H1 (cell line): ENCODE data around the gene PCDHB7. TPM values are rescaled to one million over a fixed set of nuclear protein-coding genes. Genes with fewer than 3 reads are reported as not detected.
"Not testable (repeated sequence)": the region's sequence is repeated elsewhere in the genome, so short reads cannot be mapped to it uniquely, and the experiment has no call there.

Source experiments
- CTCF ChIA-PET: fragments of 300-600 bp; sonication (Branson Sonifier 250); formaldehyde crosslinking; loops from one replicate; lab custom pipeline; 2021; ENCODE audit not compliant: partially characterized antibody; lab: Charles Lee
- POLR2A ChIA-PET: fragments of 300-600 bp; sonication (Branson Sonifier 250); formaldehyde crosslinking; loops from one replicate; lab custom pipeline; 2021; ENCODE audit warnings: inconsistent platforms; ENCODE audit not compliant: partially characterized antibody; lab: Charles Lee
- DNase-seq, 2 experiments: peaks; one replicate each; pipeline versions ENCODE4 v3.0.0 to v3.0.0-alpha.2; 2010 to 2022; ENCODE audit warnings: low spot score in 2 of 2, low read depth in 1 of 2, mixed read lengths in 1 of 2
- FAIRE-seq: peaks from 2 replicates; lab custom pipeline; 2011; peaks lifted over from hg19 to GRCh38; lab: Jason Lieb, UNC
- H2AFZ ChIP-seq: 2 replicates; pipeline ENCODE4 v1.8.1; 2012; ENCODE audit warnings: low read length, inconsistent platforms
- H2AK5ac ChIP-seq: 2 replicates; pipeline ENCODE4 v1.6.1; 2013; ENCODE audit warnings: low read depth, low read length
- H2BK120ac ChIP-seq: replicated peaks from 2 replicates; pipeline ENCODE3; 2013; ENCODE audit warnings: low read depth, low read length, inconsistent platforms
- H2BK12ac ChIP-seq: 2 replicates; pipeline ENCODE4 v1.6.1; 2013; ENCODE audit warnings: low read depth, low read length
- H2BK15ac ChIP-seq: 2 replicates; pipeline ENCODE4 v1.6.1; 2013; ENCODE audit warnings: low read length
- H2BK20ac ChIP-seq: 2 replicates; pipeline ENCODE4 v1.6.1; 2013; ENCODE audit warnings: low read length
- H2BK5ac ChIP-seq: 2 replicates; pipeline ENCODE4 v1.6.1; 2013; ENCODE audit warnings: low read depth, low read length
- H3K14ac ChIP-seq: 2 replicates; pipeline ENCODE4 v1.6.1; 2013; ENCODE audit warnings: inconsistent platforms; ENCODE audit not compliant: insufficient read length
- H3K18ac ChIP-seq: 2 replicates; pipeline ENCODE4 v1.6.1; 2013; ENCODE audit warnings: low read length; ENCODE audit errors: extremely low read depth
- H3K23ac ChIP-seq: 2 replicates; pipeline ENCODE4 v1.6.1; 2013; ENCODE audit warnings: inconsistent platforms; ENCODE audit not compliant: insufficient read length
- H3K23me2 ChIP-seq: 2 replicates; pipeline ENCODE4 v1.6.1; 2013; ENCODE audit warnings: low read depth, low read length
- H3K27ac ChIP-seq: 2 replicates; pipeline ENCODE4 v1.6.1; 2011; ENCODE audit warnings: low read depth, low read length, inconsistent platforms
- H3K27me3 ChIP-seq, 4 experiments: replicated peaks in 1 of 4; 1 replicate in 1 of 4; 2 replicates in 3 of 4; pipeline versions ENCODE4 v1.6.1 to v1.8.1; 2011 to 2013; ENCODE audit warnings: low read length in 3 of 4, mild to moderate bottlenecking in 3 of 4, inconsistent platforms in 2 of 4, mixed read lengths in 2 of 4, moderate library complexity in 1 of 4; ENCODE audit not compliant: control insufficient read depth in 3 of 4, insufficient read depth in 3 of 4; ENCODE audit errors: extremely low read depth in 1 of 4
- H3K36me3 ChIP-seq, 4 experiments: 2 replicates each; pipeline versions ENCODE4 v1.6.1 to v1.8.1; 2011 to 2013; ENCODE audit warnings: mild to moderate bottlenecking in 4 of 4, low read length in 3 of 4, moderate library complexity in 2 of 4, control low read depth in 1 of 4, inconsistent platforms in 1 of 4; ENCODE audit not compliant: insufficient read depth in 4 of 4, control insufficient read depth in 2 of 4
- H3K4ac ChIP-seq: replicated peaks from 2 replicates; pipeline ENCODE3; 2013; ENCODE audit warnings: low read length, low read depth, mixed read lengths, inconsistent platforms; ENCODE audit not compliant: insufficient read length
- H3K4me1 ChIP-seq, 4 experiments: replicated peaks in 1 of 4; 1 replicate in 1 of 4; 2 replicates in 3 of 4; pipeline versions ENCODE4 v1.6.1 to v1.8.1; 2011 to 2013; ENCODE audit warnings: low read length in 3 of 4, inconsistent platforms in 2 of 4, mixed read lengths in 1 of 4; ENCODE audit not compliant: insufficient read depth in 4 of 4, control insufficient read depth in 3 of 4
- H3K4me2 ChIP-seq, 2 experiments: 2 replicates each; pipeline versions ENCODE4 v1.6.1 to v1.8.1; 2011 to 2013; ENCODE audit warnings: low read depth in 2 of 2, low read length in 2 of 2, control low read depth in 1 of 2, inconsistent platforms in 1 of 2, mild to moderate bottlenecking in 1 of 2; ENCODE audit not compliant: insufficient read depth in 1 of 2
- H3K4me3 ChIP-seq, 4 experiments: fragments of 200-600, 300-600 bp in 1 of 4; sonication (generic), shearing (Covaris generic), sonication (Bioruptor Twin) in 1 of 4; 2 replicates each; pipeline versions ENCODE4 v1.5.1 to v1.8.1; 2011 to 2016; ENCODE audit warnings: low read length in 4 of 4, low read depth in 3 of 4, control low read depth in 2 of 4, inconsistent platforms in 2 of 4, mild to moderate bottlenecking in 2 of 4, mixed read lengths in 1 of 4, moderate library complexity in 1 of 4; ENCODE audit not compliant: insufficient read depth in 2 of 4; ENCODE audit errors: extremely low read depth in 1 of 4
- H3K56ac ChIP-seq: replicated peaks from 2 replicates; pipeline ENCODE3; 2013; ENCODE audit warnings: low read depth, mild to moderate bottlenecking, mixed read lengths, low read length, inconsistent platforms; ENCODE audit not compliant: insufficient read length
- H3K79me1 ChIP-seq: 2 replicates; pipeline ENCODE4 v1.6.1; 2013; ENCODE audit warnings: low read depth, low read length, control low read depth
- H3K79me2 ChIP-seq, 2 experiments: 2 replicates each; pipeline versions ENCODE4 v1.6.1 to v1.8.1; 2012 to 2013; ENCODE audit warnings: low read length in 2 of 2, mild to moderate bottlenecking in 2 of 2, inconsistent platforms in 1 of 2; ENCODE audit not compliant: insufficient read depth in 2 of 2, control insufficient read depth in 1 of 2
- H3K9ac ChIP-seq, 4 experiments: replicated peaks in 1 of 4; 1 replicate in 1 of 4; 2 replicates in 3 of 4; pipeline versions ENCODE4 v1.6.1 to v1.8.1; 2011 to 2013; ENCODE audit warnings: low read depth in 3 of 4, low read length in 3 of 4, control low read depth in 2 of 4, mild to moderate bottlenecking in 2 of 4, moderate library complexity in 2 of 4, inconsistent platforms in 1 of 4; ENCODE audit errors: extremely low read depth in 1 of 4
- H3K9me3 ChIP-seq, 2 experiments: 2 replicates each; pipeline versions ENCODE4 v1.6.1 to v1.8.1; 2012 to 2013; ENCODE audit warnings: mild to moderate bottlenecking in 2 of 2, moderate library complexity in 2 of 2, control low read depth in 1 of 2, inconsistent platforms in 1 of 2, low read depth in 1 of 2, low read length in 1 of 2, mixed read lengths in 1 of 2; ENCODE audit not compliant: insufficient read depth in 2 of 2
- H4K20me1 ChIP-seq, 2 experiments: replicated peaks in 1 of 2; 2 replicates each; pipeline versions ENCODE3 to v1.8.1; 2011 to 2013; ENCODE audit warnings: inconsistent platforms in 2 of 2, low read length in 2 of 2, mild to moderate bottlenecking in 1 of 2; ENCODE audit not compliant: insufficient read depth in 2 of 2, control insufficient read depth in 1 of 2
- H4K5ac ChIP-seq: 2 replicates; pipeline ENCODE4 v1.6.1; 2013; ENCODE audit warnings: low read length, low read depth, mixed read lengths, inconsistent platforms; ENCODE audit not compliant: insufficient read length
- H4K8ac ChIP-seq: 2 replicates; pipeline ENCODE4 v1.8.0; 2013; ENCODE audit warnings: mild to moderate bottlenecking, moderate library complexity, low read length, inconsistent platforms; ENCODE audit not compliant: insufficient read depth; ENCODE audit errors: extremely low read depth
- H4K91ac ChIP-seq: replicated peaks from 2 replicates; pipeline ENCODE3; 2013; ENCODE audit warnings: low read length, mixed read lengths, inconsistent platforms; ENCODE audit not compliant: insufficient read length
- WGBS, 2 experiments: shearing (Covaris generic) in 1 of 2; methylation state at CpG; one replicate each; pipeline versions ENCODE4 v1.1.6 to v1.1.7; 2013 to 2015; ENCODE audit warnings: low lambda C conversion rate in 2 of 2, mixed read lengths in 2 of 2, inconsistent platforms in 1 of 2, low coverage in 1 of 2, missing lambda C conversion rate in 1 of 2; ENCODE audit not compliant: insufficient replicate concordance in 2 of 2, insufficient coverage in 1 of 2, insufficient read length in 1 of 2; ENCODE audit errors: extremely low coverage in 1 of 2, missing lambda C conversion rate in 1 of 2; 5-methylcytosine and 5-hydroxymethylcytosine counted together
- polyA plus RNA-seq, 7 experiments: library from polyadenylated mRNA; depleted of rRNA in 3 of 7; stranded (reverse) in 5 of 7; unstranded in 2 of 7; fragments of >200 nt in 5 of 7; fragments of 200-250 nt in 2 of 7; gene quantifications; 1 replicate in 5 of 7; 2 replicates in 1 of 7; 4 replicates in 1 of 7; pipeline versions ENCODE4 v1.2.1 to v1.2.3, GENCODE V29; 2011 to 2013; ENCODE audit warnings: missing spikeins in 2 of 7, mixed read lengths in 2 of 7
- total RNA-seq: library from RNA; stranded (reverse); fragmentation: NEBNext Ultra II Directional; extraction: Animal tissue kit (Norgen Biotek cat#: 25700); gene quantifications from 2 replicates; pipeline ENCODE4 v1.2.1, GENCODE V29; 2021

The PCDHB7 gene
- total and polyA plus RNA-seq, 2 of the 8 experiments (the other 6 are each of a cell fraction or from before 2014, with no cell fraction given) = 0.17 to 0.19 TPM

- H3K23ac ChIP-seq, H3K27me3 ChIP-seq, H2AFZ ChIP-seq, H3K14ac ChIP-seq, H3K36me3 ChIP-seq, H3K79me2 ChIP-seq, H2BK15ac ChIP-seq, H2BK120ac ChIP-seq, H4K5ac ChIP-seq, H3K27ac ChIP-seq, H3K56ac ChIP-seq, H3K79me1 ChIP-seq, H2BK20ac ChIP-seq, POLR2A ChIA-PET, H3K4me3 ChIP-seq, H2BK5ac ChIP-seq, H3K23me2 ChIP-seq, H2AK5ac ChIP-seq, FAIRE-seq, H3K9ac ChIP-seq, H4K8ac ChIP-seq, H4K20me1 ChIP-seq, H3K4ac ChIP-seq, H4K91ac ChIP-seq, H3K4me2 ChIP-seq, H3K18ac ChIP-seq, DNase-seq, H2BK12ac ChIP-seq, H3K4me1 ChIP-seq: not testable (repeated sequence)
- 95% methylated on average over 26 of the region's 41 CpGs; no CpG with 5 or more reads in 1 of the 2 experiments for WGBS, 2 experiments
- CTCF ChIA-PET = interaction anchor here (1.4 kb wide), 1 partner anchor 57 kb away, joined by 3 read pairs; the partner anchor contains the start of gene PCDHB2
- peaks cover 5 to 11% of the 10 kb centered on the region in 2 experiments; a peak in 2 of 4 replicates for H3K9me3 ChIP-seq
Measured at GRCh38 chr5:141151632-141152031, 20.8 kb upstream of the PCDHB7 start.

GRCh38 chr5:141152096-141152495 lies 20.3 kb upstream of the PCDHB7 start:
- H4K8ac ChIP-seq, H3K79me2 ChIP-seq, H2BK5ac ChIP-seq, H3K27me3 ChIP-seq, H3K4me2 ChIP-seq, H3K23me2 ChIP-seq, H2BK20ac ChIP-seq, H2BK15ac ChIP-seq, H4K5ac ChIP-seq, H3K4ac ChIP-seq, H3K23ac ChIP-seq, H4K20me1 ChIP-seq, POLR2A ChIA-PET, H2AK5ac ChIP-seq, H3K79me1 ChIP-seq, H3K18ac ChIP-seq, H3K9ac ChIP-seq, H3K14ac ChIP-seq, H2BK12ac ChIP-seq, H2AFZ ChIP-seq, H3K27ac ChIP-seq, FAIRE-seq, H3K36me3 ChIP-seq, H3K56ac ChIP-seq, H3K4me3 ChIP-seq, H3K4me1 ChIP-seq, DNase-seq, H2BK120ac ChIP-seq, H4K91ac ChIP-seq: not testable (repeated sequence)
- peaks cover 5 to 11% of the 10 kb centered on the region in 2 experiments; a peak in 2 of 4 replicates for H3K9me3 ChIP-seq
- WGBS, 2 experiments = 96% methylated on average over 8 of the region's 36 CpGs; no CpG with 5 or more reads in 1 of the 2 experiments
- CTCF ChIA-PET = interaction anchor here (0.6 to 5.2 kb wide), 6 partner anchors 13 to 457 kb away, joined by 3 to 48 read pairs (median 6); partner anchors contain the start of genes PCDHB16, PCDHB2 and PCDHB5
